Stimulated activated naive CD4-positive, alpha-beta T cell treated with Interleukin-2 at 50 U/mL for 16 hours (primary cell): ENCODE measurements around the gene ITIH4.

ENCODE experiments used
- DNase-seq: peaks from one replicate; lab custom pipeline; 2025; lab: John Stamatoyannopoulos, UW

ITIH4 gene

GRCh38 chr3:52798376-52798977, 32.0 kb downstream of the ITIH4 start:
- no peak for DNase-seq

GRCh38 chr3:52796411-52796810, 34.1 kb downstream of the ITIH4 start:
- no peak for DNase-seq

GRCh38 chr3:52795298-52795900, 35.1 kb downstream of the ITIH4 start:
- no peak for DNase-seq

GRCh38 chr3:52794612-52795099, 35.8 kb downstream of the ITIH4 start, which contains the start of gene ITIH3:
Gene ITIH3, plus strand, starts transcription at chr3:52794796. Its CDS starts 8 bp downstream, at chr3:52794804.
- no peak for DNase-seq

- DNase-seq, result no peak
These were observed 36.5 kb downstream of the ITIH4 start for GRCh38 chr3:52793702-52794611.

GRCh38 chr3:52792961-52793695, 37.3 kb downstream of the ITIH4 start:
- no peak for DNase-seq

GRCh38 chr3:52792413-52792812, 38.1 kb downstream of the ITIH4 start:
- DNase-seq, result no peak

GRCh38 chr3:52791928-52792327, 38.5 kb downstream of the ITIH4 start:
- no peak for DNase-seq

GRCh38 chr3:52791366-52791765, 39.1 kb downstream of the ITIH4 start:
- DNase-seq, result no peak

- DNase-seq, result no peak
These were observed 39.7 kb downstream of the ITIH4 start for GRCh38 chr3:52790741-52791140.

GRCh38 chr3:52790337-52790736, 40.1 kb downstream of the ITIH4 start:
- no peak for DNase-seq

GRCh38 chr3:52789746-52790040, 40.8 kb downstream of the ITIH4 start:
- no peak for DNase-seq

- DNase-seq, result no peak
These were observed 41.4 kb downstream of the ITIH4 start for GRCh38 chr3:52788890-52789745.

GRCh38 chr3:52787672-52788625, 42.5 kb downstream of the ITIH4 start:
- no peak for DNase-seq

GRCh38 chr3:52787246-52787645, 43.2 kb downstream of the ITIH4 start:
- DNase-seq, result no peak

GRCh38 chr3:52786330-52787215, 43.9 kb downstream of the ITIH4 start:
- DNase-seq, result no peak

- no peak for DNase-seq
These were observed 45.4 kb downstream of the ITIH4 start for GRCh38 chr3:52784931-52785590.

- no peak for DNase-seq
These were observed 46.4 kb downstream of the ITIH4 start for GRCh38 chr3:52784021-52784621.
